Measurements from ENCODE around the gene UNC93A. TPM values are rescaled to one million over a fixed set of nuclear protein-coding genes. Genes with fewer than 3 reads are reported as not detected.

The UNC93A gene
- polyA plus RNA-seq, 1 donor from 2014 or later: not detected

- no peaks in the 10 kb centered on the region for H3K36me3 ChIP-seq (ENCODE audit: insufficient read depth, low read length)
- no peaks in the 10 kb centered on the region for H3F3A ChIP-seq (ENCODE audit: insufficient read depth, low read length, poor library complexity, severe bottlenecking)
- no peak overlapping the region for H3K4me3 ChIP-seq (ENCODE audit: low read length)
- no peaks in the 10 kb centered on the region for H3K27me3 ChIP-seq (ENCODE audit: insufficient read depth, low read depth, low read length)
- no peaks in the 10 kb centered on the region for H3K9me3 ChIP-seq (ENCODE audit: low read length)
- no peak overlapping the region for H3K9ac ChIP-seq (ENCODE audit: low read length)
- H4K20me1 ChIP-seq (ENCODE audit: insufficient read depth): no peaks in the 10 kb centered on the region
- no peaks in the 10 kb centered on the region for H3K9me2 ChIP-seq (ENCODE audit: insufficient read depth, low read length)
- no peak for TF ChIP-seq MXI1 (conservative IDR thresholded peaks at IDR 0.05; ENCODE audit: poor library complexity, severe bottlenecking)
- no peak for TF ChIP-seq POLR2AphosphoS5 (IDR thresholded peaks at IDR 0.05)
- no peak for TF ChIP-seq RAD21 (conservative IDR thresholded peaks at IDR 0.05)
- no peak for TF ChIP-seq EZH2 (IDR thresholded peaks at IDR 0.05; ENCODE audit: borderline replicate concordance, insufficient read depth, low read length, poor library complexity, severe bottlenecking)
- TF ChIP-seq CTCF (IDR thresholded peaks at IDR 0.05; ENCODE audit: poor library complexity, severe bottlenecking): no peak
- TF ChIP-seq SMC3 (conservative IDR thresholded peaks at IDR 0.05; ENCODE audit: poor library complexity): no peak
- no peak for TF ChIP-seq REST (IDR thresholded peaks at IDR 0.05; ENCODE audit: borderline replicate concordance)
- TF ChIP-seq TAF1 (IDR thresholded peaks at IDR 0.05; ENCODE audit: low read depth): no peak
- TF ChIP-seq EP300 (conservative IDR thresholded peaks at IDR 0.05; ENCODE audit: poor library complexity, severe bottlenecking): no peak
- no peaks in the 10 kb centered on the region for H3K79me2 ChIP-seq (replicated peaks; ENCODE audit: insufficient read depth, low read length)
- no peak overlapping the region for H2AFZ ChIP-seq (ENCODE audit: low read depth, low read length)
- no peak overlapping the region for H3K27ac ChIP-seq (ENCODE audit: low read length)
- H3K4me2 ChIP-seq (ENCODE audit: low read length): no peak overlapping the region
Observed at GRCh38 chr6:167345348-167345747, 54.2 kb downstream of the UNC93A start.

GRCh38 chr6:167345960-167346359 is 54.8 kb downstream of the UNC93A start:
- H4K20me1 ChIP-seq (ENCODE audit: insufficient read depth): no peaks in the 10 kb centered on the region
- no peak for TF ChIP-seq EZH2 (IDR thresholded peaks at IDR 0.05; ENCODE audit: borderline replicate concordance, insufficient read depth, low read length, poor library complexity, severe bottlenecking)
- no peak for TF ChIP-seq REST (IDR thresholded peaks at IDR 0.05; ENCODE audit: borderline replicate concordance)
- TF ChIP-seq SMC3 (conservative IDR thresholded peaks at IDR 0.05; ENCODE audit: poor library complexity): no peak
- no peak for TF ChIP-seq MXI1 (conservative IDR thresholded peaks at IDR 0.05; ENCODE audit: poor library complexity, severe bottlenecking)
- no peak for TF ChIP-seq EP300 (conservative IDR thresholded peaks at IDR 0.05; ENCODE audit: poor library complexity, severe bottlenecking)
- no peak for TF ChIP-seq RAD21 (conservative IDR thresholded peaks at IDR 0.05)
- TF ChIP-seq POLR2AphosphoS5 (IDR thresholded peaks at IDR 0.05): no peak
- TF ChIP-seq TAF1 (IDR thresholded peaks at IDR 0.05; ENCODE audit: low read depth): no peak
- TF ChIP-seq CTCF (IDR thresholded peaks at IDR 0.05; ENCODE audit: poor library complexity, severe bottlenecking): no peak
- H3K4me2 ChIP-seq (ENCODE audit: low read length): no peak overlapping the region
- no peaks in the 10 kb centered on the region for H3K9me3 ChIP-seq (ENCODE audit: low read length)
- H2AFZ ChIP-seq (ENCODE audit: low read depth, low read length): no peak overlapping the region
- H3K27ac ChIP-seq (ENCODE audit: low read length): no peak overlapping the region
- no peak overlapping the region for H3K4me3 ChIP-seq (ENCODE audit: low read length)
- H3K27me3 ChIP-seq (ENCODE audit: insufficient read depth, low read depth, low read length): no peaks in the 10 kb centered on the region
- H3K9ac ChIP-seq (ENCODE audit: low read length): no peak overlapping the region
- H3K79me2 ChIP-seq (replicated peaks; ENCODE audit: insufficient read depth, low read length): no peaks in the 10 kb centered on the region
- H3F3A ChIP-seq (ENCODE audit: insufficient read depth, low read length, poor library complexity, severe bottlenecking): no peaks in the 10 kb centered on the region
- no peaks in the 10 kb centered on the region for H3K9me2 ChIP-seq (ENCODE audit: insufficient read depth, low read length)
- no peaks in the 10 kb centered on the region for H3K36me3 ChIP-seq (ENCODE audit: insufficient read depth, low read length)

Data from neural cell (in vitro differentiated cells).